Measurements from ENCODE around the gene TIFAB.

- TF ChIP-seq POLR2A (IDR thresholded peaks at IDR 0.05) (no peak), CTCF (IDR thresholded peaks at IDR 0.05) (no peak)
These were observed 12.6 kb downstream of the TIFAB start for GRCh38 chr5:135439231-135440205.
